Esophagus mucosa (tissue), 1 donor: ENCODE data around the gene ZBTB7C. TPM values are rescaled to one million over a fixed set of nuclear protein-coding genes. Genes with fewer than 3 reads are reported as not detected.

Experiments used
- ATAC-seq: fragments of 200-7000 bp; cut with Tn5 transposase; one replicate; pipeline ENCODE4 v1.9.1; 2020
- total RNA-seq: library from RNA; stranded (reverse); gene quantifications from one replicate; pipeline ENCODE4 v1.2.4, GENCODE V29; 2023
- donor health status: DM: yes; HTN: yes; CAD: no.

ZBTB7C gene
- total RNA-seq, 1 donor from 2014 or later: 28.8 TPM

DNA sequence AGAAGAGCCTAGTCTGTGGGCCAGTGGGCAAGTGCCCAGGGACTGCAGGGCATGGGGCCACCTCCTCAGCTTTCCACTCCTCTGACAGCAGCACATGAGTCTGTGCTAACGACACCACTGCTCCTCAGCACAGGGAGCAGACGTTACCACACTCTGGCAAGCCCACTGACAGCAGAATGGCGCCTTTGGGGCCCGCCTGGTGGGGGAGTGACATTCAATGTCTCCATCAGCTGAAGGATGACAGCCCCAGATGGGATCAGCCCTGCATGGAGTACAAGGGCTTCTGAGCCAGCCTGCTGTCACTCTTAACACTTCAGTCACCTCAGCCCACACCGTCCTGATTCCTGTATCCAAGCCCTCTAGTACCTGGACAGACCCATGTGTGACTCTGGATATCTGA is 329.3 kb downstream of the ZBTB7C start:
- ATAC-seq: no peak

DNA sequence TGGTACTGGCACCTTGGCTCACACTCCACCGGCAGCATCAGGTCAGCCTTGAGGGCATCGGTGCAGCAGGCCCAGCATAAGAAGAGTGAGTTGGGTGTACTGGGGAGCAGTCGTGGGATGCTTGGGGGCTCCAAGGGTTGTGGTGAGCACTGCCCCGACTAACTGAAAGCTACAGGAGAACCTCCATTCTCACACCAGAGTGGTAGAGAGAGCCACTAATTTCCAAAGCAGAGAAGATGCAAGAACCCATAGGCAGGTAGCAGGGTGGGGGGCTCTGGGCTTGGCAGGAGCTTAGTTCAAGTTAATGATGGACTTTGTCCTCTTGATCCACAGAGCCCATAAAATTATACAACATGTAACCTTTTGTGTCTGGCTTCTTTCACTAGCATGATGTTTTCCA is 330.7 kb downstream of the ZBTB7C start:
- no peak for ATAC-seq

DNA sequence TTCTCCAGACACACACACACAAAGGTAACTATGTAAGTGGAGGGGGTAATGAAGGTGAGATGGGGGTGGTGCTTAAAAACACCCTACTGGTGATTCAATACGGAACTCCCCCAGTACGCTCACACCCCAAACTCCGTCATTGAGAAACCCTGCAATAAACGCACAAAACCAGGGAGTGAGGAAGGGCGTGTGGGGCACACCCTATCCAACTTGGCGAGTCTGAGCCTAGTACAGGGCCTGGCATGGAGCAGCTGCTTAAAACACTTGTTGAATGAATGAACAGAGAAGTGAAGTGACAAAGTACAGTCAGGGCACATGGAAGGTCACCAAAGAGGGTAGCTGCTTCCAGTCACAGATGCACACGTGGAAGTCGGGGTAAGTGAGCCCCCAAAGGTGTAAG is 331.9 kb downstream of the ZBTB7C start:
- peak; percentile 78 for ATAC-seq

DNA sequence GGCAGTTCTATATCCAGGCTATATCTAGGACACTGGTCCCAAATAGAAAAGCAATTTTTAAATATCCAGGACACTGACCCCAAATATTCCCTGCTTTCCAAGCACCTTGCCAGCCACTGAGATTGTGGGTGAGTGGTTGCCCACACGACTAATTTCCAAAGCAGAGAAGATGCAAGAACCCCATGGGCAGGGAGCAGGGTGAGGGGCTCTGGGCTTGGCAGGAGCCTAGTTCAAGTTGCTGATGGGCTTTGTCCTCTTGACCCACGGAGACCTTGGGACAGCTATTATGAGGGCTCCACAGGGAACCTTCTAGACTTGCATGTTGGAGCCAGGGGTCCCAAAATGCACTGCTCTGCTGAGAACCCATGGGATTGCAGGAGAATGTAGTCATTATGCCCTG is 332.7 kb downstream of the ZBTB7C start:
- no peak for ATAC-seq

DNA sequence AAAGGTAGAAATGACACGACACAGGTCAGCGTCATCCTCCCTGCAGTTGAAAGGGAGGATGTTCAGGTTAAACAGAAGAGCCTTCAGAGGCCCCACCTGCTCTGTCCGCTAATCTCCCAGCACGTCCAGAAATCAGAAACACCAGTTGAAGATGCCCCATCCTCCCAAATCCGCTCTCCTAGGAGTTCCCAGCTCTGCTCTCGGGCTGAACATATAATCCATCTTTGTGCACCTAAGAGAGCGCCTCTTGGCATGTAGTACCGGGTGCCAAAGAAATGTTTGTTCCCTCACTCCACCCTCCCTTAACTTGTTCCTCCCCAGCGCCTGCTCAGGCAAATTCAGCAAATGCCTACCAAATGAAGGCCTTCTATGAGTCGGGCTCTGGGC is 333.5 kb downstream of the ZBTB7C start:
- ATAC-seq: no peak

DNA sequence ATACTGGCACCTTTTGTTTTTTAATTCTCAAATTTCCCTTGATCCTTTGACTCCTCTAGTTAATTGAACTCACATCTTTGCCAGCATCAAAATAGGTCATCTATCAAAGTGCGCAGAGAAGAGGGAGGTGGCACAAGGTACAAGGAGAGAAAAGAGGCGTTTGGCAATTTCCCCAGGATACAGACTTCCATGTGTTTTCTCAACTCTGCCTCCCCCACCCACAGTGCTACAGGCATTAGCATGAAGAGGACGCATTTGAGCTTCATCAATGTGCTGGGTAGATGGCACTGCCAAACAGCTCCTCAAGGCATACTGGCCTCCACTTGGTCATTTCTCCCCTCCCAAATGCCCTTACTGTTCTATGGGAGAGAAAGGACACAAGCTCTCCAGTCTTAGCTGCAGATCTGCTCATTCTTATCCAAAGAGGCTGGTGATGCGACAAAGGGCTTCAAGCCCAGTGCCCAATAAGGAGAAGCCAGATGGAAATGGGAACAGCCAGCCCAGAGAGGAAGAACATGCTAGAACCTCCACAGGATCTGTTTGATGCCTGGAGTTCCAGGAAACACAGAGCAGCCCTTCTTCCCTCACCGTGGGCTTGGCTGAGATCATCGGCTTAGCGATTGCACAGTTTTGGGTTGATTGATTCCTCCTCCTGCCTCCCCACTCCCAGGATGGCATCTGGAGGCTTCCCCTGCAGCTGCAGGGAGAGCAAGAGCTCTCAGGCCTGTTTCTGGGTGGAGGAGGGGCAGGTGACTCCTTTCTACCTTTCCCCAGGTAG is 334.1 kb downstream of the ZBTB7C start:
- ATAC-seq: peak; percentile 66

DNA sequence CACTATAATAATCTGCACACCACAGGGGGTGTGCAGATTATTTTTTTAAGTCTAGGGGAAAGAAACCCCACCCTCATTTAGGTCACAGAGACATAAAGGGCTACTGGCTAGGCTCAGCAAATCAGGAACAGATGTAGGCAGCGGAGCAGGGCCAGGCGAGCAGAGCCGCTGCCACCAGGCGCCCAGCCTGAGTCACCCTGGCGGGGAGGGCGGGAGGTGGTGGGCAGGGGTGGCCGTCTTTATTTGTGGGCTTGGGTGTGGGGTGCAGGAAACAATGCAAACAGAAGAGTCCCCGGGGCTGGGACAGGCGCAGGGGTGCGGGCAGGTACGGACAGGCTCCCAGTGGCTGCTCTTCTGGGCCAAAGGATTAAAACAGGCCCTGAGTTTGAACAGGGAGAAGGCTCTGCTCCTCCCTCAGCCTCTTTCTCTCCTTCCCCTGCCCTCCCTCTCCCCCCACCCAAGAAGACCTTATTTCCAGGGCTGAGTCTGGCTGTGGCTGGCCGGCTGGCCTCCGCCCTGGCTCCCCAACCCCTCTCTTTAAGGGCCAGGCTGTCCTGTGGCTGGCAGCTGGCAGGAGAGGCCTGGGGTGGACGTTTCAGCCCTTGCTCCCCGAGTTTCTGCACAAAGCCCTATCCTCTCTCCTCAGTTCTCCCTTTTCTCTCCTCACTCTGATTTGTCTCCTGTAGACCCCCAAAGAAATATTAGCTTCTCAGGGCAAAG is 335.8 kb downstream of the ZBTB7C start:
- peak; percentile 86 for ATAC-seq

DNA sequence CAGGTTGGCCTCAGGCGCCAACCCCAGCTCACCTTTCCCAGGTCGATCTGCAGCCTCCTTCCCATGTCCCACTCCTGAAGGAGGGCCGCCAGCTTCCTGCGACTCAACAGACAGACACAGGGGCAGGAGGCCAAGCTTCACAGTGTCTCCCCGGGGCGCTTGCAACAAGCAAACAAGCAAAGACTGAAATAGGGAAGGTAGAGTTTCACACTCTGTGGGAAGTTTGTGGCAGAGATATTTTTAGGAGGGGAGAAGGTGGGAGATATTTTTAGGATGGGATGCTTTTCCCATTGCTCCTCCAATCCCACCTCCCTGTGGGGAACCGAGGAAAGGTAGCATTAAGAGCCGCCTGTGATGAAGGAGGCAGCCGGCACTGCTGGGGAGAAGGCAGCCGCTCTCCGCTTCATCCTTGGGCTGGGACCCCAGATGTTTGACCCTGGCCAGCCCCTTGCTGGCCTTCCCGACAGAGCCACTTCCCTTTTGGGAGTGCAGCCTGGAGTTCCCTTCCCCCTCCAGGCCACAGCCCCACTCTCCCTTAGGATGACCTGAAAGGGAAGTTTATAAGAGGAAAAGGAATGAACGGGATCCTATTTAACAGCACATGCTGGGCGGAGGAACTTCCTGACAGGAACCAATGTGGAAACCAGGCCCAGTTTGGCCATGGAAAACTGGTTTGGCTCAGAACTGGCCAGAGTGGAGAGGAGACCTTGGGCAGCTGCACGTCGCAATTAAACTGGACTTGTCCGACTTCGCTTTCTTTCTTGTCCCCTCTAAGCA is 336.6 kb downstream of the ZBTB7C start:
- ATAC-seq: no peak

DNA sequence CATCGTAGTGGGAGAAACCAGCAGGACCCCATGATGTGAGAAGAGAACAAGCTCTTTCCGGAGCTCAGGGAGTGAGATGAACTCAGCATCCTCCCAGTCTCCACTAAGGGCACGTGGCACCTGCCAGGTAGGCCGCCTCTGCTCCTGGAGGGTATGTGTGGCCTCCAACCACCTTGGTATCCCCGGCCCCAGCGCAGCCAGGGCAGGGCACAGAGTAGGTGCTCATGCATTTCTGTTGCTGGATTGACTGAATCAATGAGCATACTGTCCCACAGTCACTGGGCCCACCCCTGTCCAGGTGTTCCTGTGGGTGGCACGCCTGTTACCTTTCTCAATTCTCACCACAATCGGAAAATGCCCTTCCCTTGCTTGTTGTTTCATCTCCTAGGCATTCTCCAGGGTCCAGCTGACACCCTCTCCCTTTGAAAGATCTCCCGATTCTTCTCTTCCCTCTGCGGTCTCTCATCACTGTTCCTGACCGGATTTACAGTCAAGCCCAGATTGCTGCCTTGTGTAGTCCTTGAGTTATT is 340.2 kb downstream of the ZBTB7C start:
- ATAC-seq: no peak

DNA sequence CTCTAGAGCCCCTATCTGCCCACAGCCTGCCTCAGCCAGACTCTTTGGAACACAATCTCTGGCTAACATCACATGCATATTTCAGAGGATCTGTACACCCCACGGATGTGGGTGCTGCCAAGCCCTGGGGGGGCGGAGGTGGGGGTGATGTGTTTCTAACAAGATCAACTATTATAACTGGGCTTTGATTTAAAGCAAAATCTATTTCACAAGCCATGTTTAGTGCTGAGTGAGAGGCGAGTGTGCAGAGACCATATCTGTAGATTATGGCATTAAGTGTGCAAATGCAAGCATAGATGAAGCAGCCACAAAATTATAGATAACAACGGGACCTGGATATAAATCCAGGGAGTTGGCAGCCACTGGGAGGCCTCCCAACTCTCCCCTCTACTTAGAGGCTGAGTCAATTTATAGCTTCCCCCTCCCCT is 342.9 kb downstream of the ZBTB7C start:
- no peak for ATAC-seq

DNA sequence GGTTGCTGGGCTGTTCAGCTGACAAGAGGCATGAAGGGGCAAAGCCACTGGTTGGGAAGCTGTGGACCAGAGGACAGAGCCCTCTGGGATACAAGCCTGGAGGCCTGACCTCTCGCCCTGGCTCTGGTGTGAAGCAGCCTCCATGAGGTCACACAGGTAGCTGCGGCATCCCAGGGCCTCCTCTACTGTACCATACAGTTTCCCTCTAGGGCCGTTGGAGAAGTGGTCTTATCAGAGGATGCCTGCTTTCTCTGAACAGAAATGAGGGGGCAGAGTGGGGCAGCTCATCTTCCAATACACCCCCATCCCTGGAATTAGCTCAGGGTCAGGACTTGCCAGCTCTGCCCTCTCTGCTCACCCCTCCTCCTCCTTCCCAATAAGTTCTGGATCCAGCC is 343.6 kb downstream of the ZBTB7C start:
- peak; percentile 55 for ATAC-seq

DNA sequence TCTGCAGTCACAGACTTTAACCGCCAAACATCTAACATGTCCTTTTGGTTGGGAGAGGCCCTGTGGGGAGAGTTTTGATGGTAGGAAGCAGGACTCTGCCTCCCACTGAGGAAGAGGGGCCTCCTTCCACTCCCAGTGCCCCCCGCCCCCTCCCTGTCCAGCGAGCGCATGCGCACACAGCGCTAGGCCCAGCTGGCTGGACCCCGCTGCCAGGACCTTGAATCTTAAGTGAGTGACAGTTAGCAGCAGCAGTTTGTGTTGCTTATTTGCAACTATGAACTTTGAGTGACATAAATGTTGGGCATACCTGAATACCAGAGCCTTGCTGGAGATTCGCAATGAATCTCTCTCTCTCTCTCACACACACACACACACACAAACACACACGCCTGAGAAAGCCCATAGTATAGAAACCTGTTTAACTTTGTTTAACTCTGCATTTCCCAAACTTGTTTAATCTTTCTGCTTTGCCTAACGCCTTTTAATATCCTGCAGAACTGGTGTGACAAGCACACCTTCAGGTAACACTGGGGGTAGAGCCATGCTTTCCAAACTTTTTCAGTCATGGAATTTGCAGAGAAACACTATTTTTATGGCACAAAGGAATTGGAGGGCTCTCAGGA is 344.1 kb downstream of the ZBTB7C start:
- ATAC-seq: peak; percentile 87

DNA sequence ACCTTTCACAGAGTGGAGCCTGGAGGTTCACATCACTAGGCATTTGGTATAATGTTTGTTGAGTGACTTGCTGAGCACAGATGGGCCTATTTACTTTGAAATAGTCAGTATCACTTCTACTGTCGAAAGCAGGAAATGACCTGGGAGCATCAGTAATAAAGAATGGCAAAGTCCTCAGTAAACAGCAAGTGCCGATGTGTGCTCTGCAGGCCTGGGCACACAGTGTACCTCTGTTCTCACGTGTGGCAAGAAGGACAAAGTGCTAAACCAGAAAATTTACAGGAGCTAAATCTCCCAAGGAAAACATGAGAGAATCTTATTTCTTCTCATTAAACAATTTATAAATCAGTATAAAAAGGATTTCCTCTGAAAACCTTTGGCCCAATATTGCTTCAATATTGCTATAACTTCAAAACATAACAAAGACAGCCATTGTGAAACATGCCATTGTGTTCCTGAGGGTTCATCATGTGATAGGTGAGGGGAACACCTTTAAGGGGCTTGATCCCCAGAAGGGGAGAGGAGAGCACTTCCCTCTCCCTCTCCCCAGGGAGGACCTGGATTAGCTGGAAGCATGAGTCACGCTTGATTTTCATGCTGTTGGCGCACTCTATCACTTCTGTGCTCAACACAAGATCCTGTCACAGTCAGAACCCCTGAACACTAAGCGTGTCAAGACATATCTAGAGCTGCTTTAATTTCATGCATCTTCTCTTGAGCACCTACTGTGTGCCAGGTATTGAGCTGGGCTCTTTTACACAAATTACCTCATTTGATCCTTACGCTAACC is 347.2 kb downstream of the ZBTB7C start:
- ATAC-seq: peak; percentile 58

DNA sequence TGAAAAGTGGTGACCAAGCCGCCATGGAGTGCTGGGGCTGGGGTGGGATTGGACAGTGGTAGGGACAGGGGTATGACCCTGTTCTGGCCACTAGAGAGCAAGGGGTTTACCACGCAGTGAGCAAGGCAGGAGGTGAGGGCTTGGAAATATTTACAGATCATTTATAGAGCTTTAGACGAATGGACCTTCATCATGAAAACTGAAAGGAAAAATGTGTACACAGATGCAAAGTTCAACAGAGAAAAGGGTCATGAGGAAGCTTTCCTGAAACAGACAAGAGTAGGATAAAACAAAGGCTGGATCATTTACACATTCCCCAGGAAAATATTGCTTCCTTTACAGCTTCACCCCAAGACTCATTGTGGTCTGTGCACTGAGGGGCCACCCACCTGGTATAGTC is 348.2 kb downstream of the ZBTB7C start:
- ATAC-seq: no peak

DNA sequence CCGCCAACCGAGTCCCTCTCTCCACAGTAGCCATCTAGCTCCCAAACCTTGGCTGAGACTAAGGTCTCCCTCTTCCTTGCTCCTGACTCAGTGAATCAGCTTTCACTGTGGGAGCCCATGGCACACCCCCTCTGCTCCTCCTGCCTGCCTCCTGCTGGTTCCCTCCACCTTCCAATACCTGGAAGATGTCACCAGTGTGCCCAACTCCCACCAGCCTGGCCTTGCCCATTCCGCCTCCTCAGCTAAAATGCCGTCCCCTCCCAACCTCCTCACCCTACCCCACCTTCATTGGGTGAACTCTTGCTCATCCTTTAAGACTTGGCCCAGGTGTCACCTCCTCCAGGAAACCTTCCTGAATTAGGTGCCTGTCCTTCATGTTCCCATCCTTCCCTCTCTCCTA is 348.8 kb downstream of the ZBTB7C start:
- ATAC-seq: no peak

DNA sequence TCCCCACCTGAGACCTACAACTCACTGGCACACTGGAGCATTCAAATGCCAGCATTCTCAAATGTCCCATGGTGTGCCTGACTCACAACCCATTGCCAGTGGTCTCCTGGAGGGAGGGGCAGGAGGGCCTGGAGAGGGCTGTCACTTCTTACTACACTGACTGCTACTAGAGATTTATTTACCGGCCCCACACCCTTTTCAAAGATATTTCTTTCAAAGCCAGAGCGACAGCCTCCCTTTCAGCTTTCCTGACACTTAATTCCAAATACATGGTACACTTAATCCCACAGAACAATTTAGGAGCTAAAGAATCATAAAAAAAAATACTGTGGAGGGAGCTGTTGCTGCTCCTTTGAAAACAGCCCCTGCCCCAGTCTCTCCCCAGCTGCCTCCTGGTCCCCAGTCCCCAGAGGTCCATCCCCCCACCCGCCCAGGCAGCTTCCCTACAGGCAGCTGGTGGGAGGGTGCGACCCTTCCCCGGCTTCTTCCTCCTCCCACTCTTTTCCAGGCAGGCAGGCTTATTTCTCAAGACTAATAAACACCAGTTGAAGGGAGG is 349.6 kb downstream of the ZBTB7C start:
- ATAC-seq: peak; percentile 90

DNA sequence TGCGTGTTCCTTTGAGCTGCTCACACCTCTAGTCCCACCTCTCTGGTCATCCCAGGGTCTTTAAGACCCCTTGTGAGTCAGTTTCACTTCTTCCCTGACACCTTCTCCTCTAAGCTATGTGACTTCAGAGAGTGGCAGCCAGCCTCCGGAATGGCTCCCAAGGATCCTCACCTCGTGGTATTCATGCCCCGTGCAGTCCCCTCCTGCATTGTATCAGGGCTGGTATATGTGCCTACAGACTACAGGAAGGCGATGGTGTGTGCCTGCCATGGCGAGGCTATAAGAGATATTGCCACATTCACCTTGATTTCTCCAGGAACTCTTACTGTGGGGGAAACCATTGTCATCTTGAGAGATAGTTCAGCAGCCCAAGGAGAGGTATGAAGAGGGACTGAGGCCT is 350.7 kb downstream of the ZBTB7C start:
- ATAC-seq: no peak

DNA sequence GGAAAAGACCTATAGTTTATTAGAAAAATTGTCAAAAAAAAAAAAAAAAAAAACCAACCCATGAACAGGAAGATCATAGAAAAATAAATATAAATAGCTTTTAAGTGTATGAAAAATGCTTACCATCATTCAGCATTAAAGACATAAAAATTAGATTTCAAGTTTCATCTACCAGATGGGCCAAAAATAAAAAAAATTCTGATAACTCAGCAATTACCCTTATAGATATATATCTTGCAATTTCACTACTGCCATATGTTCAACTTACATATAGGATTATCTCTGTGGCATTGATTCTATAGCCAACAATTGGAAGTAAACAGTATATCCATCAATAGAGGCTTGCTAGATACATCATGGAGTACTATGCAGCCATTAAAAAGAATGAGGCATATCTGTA is 352.2 kb downstream of the ZBTB7C start:
- ATAC-seq: no peak

DNA sequence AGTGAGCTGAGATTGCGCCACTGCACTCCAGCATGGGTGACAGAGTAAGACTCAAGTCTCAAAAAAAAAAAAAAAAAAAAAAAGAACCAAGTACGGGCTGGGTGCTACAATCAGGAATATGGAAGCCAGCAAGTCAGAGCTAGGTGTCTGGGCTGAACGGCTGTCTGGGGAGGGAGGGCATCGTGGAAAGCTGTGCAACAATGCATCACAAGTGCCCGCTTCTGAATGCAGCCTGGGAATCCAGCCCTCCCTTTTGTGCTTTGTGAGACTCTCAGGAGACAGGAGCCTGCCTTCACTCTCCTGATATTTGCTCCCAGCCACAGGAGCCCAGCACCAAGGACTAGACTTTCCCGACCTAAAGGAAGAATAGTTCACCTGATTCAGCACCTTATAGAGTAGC is 353.8 kb downstream of the ZBTB7C start:
- no peak for ATAC-seq

DNA sequence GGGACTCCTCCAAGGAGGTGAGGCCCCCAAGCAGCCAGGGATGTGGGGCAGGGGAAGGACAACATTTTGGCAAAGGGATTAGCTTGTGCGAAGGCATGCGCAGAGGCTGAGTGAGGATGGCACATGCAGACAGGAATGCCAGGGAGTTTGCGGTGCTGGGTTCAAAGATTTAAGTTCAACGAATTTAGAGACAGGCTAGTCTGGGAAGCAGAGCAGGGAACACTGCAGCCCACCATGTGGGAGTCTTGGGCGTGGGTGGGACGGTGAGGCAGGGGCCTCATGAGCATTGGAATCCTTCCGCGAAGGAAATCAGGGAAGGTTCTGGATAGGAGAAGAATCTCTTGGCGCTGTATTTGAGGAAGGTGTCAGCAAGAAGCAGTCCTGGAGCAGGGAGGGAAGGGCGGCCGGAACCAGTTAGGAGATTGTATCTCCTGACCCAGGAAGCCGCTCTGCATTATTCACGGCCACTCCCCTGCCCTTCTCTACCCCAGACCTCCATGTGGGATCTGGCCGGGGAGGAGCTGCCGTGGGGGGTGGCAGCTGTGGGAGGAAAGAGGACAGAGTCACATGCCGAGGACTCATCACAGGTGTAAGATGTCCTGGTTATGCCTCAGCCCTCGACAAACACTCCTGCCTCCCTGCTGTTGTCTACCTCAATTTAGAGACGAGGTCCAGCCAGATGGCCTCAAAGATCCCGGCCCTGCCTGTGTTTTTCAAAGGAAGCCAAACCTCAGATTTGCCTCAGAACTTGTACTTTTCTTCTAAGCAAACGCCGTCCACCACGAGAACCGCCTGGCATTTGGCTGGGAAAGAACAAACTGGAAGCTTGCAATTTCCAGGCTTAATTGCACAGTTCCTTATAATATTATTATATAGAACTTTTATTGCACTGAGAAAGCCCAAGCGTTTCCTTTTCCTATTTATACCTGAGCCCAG is 355.0 kb downstream of the ZBTB7C start:
- no peak for ATAC-seq
